Right ventricle myocardium inferior (tissue), 1 donor: ENCODE data around the gene TTLL6. TPM values are rescaled to one million over a fixed set of nuclear protein-coding genes. Genes with fewer than 3 reads are reported as not detected.

Experiments
- ATAC-seq: fragments of 200-7000 bp; cut with Tn5 transposase; one replicate; pipeline ENCODE4 v1.9.1; 2020; ENCODE audit warnings: mild to moderate bottlenecking, moderate library complexity
- DNase-seq: peaks from one replicate; pipeline ENCODE4 v3.0.0; 2021; ENCODE audit errors: missing footprints
- intact Hi-C: fragments of 100-400 bp; cut with DNase I; formaldehyde crosslinking; loops from one replicate; pipeline ENCODE4 v1.11.0; 2022
- total RNA-seq: library from RNA; stranded (reverse); fragmentation: NEBNext Ultra II Directional; extraction: Animal tissue kit (Norgen Biotek cat#: 25700); gene quantifications from one replicate; pipeline ENCODE4 v1.2.1, GENCODE V29; 2021
- donor health status: DM: no; HTN: yes; CAD: no; lungs with severe emphysema.

TTLL6 gene
- total RNA-seq, 1 donor from 2014 or later = 0.08 TPM

DNA sequence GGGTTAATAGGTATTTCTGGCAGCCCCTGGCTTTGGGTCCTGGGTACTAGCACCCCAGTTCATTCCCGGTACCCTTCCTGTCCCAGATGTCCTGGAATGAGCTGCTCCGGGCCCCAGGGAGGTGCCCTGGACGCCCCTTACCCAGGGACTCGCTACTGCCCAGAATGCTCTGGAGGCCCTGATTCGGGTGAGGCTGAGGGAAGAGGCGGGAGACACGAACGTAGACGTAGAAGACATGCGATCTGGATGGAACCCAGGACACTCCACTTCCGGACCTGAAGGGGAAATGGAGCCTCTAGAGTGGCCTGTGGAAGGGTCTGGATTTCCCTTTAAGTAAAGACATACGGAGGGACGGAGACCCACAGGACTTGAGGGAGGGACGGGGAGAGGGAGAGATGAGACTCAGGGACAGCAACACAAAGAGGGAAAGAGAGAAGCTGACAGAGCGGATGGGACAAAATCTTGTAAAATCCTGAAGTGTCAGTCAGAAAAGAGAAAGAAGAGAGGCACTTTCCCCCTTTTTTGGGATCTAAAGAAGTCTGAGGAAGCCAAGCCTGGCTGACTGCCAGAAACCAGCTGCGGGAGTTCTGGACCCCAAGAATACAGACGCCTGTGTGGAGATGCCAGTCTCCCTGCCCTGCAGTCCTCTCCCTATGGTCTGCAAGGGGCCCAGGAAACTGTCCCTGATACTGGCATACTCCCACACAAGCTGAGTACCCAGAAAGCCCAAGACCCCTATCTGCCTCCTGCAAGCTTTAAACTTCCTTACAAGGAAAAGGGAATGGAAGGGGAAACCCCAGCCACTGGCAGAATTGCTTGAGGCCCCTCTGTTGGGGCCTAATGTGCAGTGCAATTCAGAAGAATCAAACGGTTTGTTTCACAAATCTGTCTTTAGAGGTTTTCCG is 87.4 kb downstream of the TTLL6 start:
- ATAC-seq (no peak), DNase-seq (no peak)
- intact Hi-C loops = loop anchor here (5.0 kb wide), 1 partner anchor 148 kb away; no protein-coding TSS in a partner anchor

DNA sequence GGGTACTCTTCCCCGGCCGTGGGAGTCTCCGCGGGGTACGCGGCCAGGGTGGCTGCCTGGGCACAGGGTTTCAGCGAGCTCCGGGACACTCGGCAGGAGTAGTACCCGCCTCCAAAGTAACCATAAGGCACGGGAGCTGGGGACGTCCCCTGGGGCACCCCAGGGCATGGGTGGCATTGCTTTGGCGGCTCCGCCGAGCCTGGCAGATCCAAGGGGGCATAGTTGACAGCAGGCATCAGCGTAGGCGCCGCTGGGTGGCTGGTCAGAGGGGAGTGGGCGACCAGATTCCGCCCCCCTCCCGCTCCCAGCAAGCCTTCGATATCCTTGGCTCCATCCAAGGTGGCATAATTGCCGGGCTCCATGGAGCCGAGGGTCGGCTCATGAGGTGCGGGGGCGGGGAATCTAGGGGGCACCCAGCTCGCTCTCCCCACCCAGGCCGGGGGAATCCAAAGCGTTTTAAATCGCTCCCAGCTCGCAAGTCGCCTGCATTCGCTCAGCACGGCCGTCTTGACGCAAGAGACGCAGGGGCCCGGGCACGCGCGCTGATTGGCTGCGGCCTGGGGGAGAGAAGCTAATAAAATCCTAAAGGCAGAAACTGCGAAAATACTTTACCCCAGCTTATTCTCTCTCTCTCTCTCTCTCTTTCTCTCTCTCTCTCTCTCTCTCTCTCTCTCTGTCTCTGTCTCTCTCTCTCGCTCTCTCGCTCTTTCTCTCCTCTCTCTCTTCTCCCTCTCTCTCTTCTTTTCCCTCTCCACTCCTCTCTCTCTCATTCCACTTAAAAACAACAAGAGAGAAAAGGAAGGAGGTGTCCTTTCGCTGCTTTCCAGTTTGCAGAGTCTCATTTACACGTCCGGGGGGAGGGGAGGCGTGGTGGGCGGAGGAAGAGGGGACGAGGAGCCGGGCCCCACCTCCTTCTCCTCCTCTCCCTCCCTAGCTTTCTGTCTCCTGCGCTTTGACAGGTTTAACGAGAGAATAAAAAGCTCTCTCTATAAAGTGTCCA is 88.5 kb downstream of the TTLL6 start, which contains the start of gene HOXB13:
Gene HOXB13, minus strand, starts transcription at position 519 of the 1,000 bp plus-strand sequence. Its CDS starts 157 bp downstream, at position 362.
- DNase-seq (peak; percentile 77), ATAC-seq (no peak)
- intact Hi-C loops = loop anchor here (5.0 kb wide), 1 partner anchor 149 kb away; no protein-coding TSS in a partner anchor

GRCh38 chr17:48727415-48728175 is 89.4 kb downstream of the TTLL6 start:
- no peak for DNase-seq
- ATAC-seq = no peak
- intact Hi-C loops = loop anchor here (5.0 kb wide), 1 partner anchor 150 kb away; no protein-coding TSS in a partner anchor

DNA sequence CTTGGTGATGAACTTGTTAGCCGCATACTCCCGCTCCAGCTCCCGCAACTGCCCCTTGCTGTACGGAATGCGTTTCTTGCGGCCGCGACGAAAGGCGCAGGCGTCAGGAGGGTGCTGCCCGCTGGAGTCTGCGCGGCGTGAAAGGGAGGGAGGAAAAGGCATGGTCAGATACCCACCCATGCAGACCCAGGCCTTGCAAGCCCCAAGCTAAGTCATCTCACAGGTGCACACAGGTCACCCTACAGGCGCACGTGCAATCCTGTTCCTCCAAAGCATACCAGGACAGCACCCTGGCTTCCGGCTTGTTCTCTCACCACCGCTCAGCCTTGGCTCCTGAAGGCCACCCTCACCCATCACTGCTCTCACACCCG is 90.1 kb downstream of the TTLL6 start:
- no peak for ATAC-seq
- intact Hi-C loops = loop anchor here (5.0 kb wide), 1 partner anchor 150 kb away; no protein-coding TSS in a partner anchor

GRCh38 chr17:48726114-48726915 is 90.7 kb downstream of the TTLL6 start:
- no peak for DNase-seq
- intact Hi-C loops = loop anchor here (5.0 kb wide), 1 partner anchor 151 kb away; no protein-coding TSS in a partner anchor
- ATAC-seq = no peak

More for the DNA sequence above, 90.1 kb downstream of the TTLL6 start:
- no peak for DNase-seq

DNA sequence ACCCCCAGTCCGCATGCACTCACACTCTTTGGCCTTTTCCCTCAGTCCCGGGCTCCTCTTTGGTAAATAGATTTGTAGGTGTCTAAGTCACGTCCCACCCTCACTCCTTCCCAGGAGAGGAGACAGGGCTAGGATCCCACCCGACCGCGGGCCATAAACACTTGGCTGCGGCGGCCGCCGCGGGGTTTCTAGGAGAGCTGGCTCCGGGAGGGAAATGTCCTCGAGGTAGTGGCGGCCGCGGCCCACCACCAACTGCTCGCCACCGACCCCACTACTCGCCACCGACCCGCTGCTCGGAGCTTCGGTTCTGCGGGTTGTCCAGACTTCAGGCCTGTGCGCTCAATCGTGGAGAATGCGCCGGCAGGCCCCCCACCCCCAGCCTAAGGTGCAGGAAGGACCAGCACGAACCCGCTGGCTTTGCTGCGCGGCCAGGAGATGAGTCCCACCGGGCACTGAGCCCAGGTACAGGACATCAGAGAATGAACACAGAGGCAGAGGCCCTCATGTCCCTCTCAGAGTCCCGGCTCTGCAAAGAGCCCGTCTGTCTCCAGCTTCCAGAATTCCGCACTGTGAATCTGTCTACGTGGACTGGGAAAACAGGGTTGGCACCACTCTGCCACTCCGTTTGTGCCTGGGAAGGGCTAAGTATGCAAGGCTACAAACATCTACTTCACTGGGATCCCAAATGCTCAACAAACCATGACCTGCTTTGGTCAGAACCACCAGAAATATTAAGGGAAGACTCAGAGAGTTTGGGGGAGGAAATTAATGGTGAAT is 91.6 kb downstream of the TTLL6 start:
- DNase-seq = no peak
- intact Hi-C loops = loop anchor here (5.0 kb wide), 1 partner anchor 152 kb away; no protein-coding TSS in a partner anchor
- ATAC-seq = no peak

DNA sequence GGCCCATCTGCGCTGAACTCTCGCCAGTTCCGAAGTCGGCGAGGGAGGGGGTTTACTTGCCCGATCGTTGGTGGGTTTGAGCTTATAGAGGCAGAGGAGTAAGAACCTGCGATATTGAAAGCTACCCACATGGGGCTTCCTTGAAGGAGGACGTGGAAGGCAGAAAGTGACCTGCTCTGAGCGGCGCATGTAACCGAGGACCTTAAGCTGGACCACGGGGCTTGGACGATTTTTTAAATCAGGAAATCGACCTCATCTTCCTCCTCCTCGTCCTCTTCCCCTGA is 92.1 kb downstream of the TTLL6 start:
- no peak for DNase-seq
- intact Hi-C loops = loop anchor here (5.0 kb wide), 1 partner anchor 152 kb away; no protein-coding TSS in a partner anchor
- ATAC-seq = no peak

GRCh38 chr17:48724251-48725003 is 92.6 kb downstream of the TTLL6 start:
- peak; percentile 83 for ATAC-seq
- peak; percentile 91 for DNase-seq
- intact Hi-C loops = loop anchor here (1.0 to 5.0 kb wide), 2 partner anchors 66 to 153 kb away; no protein-coding TSS in a partner anchor

GRCh38 chr17:48723423-48724250 is 93.4 kb downstream of the TTLL6 start:
- ATAC-seq = no peak
- DNase-seq = no peak
- intact Hi-C loops = loop anchor here (1.0 kb wide), 1 partner anchor 67 kb away; no protein-coding TSS in a partner anchor

- intact Hi-C loops = no loop called here
Measured at GRCh38 chr17:48722915-48723422, 94.1 kb downstream of the TTLL6 start, which contains the start of gene PRAC2. Gene PRAC2 (plus strand): TSS chr17:48723185. CDS start chr17:48724411, 1,226 bp downstream.

GRCh38 chr17:48722201-48722907 is 94.7 kb downstream of the TTLL6 start, which contains the start of gene PRAC1:
Gene PRAC1 (minus strand): TSS chr17:48722518. CDS start chr17:48722392, 126 bp downstream.
- no peak for ATAC-seq
- intact Hi-C loops = no loop called here

More at GRCh38 chr17:48722915-48723422, 94.1 kb downstream of the TTLL6 start, which contains the start of gene PRAC2:
- ATAC-seq (no peak), DNase-seq (no peak)

GRCh38 chr17:48721009-48721402 is 96.0 kb downstream of the TTLL6 start:
- no peak for DNase-seq
- intact Hi-C loops = no loop called here
- ATAC-seq = no peak

More at GRCh38 chr17:48722201-48722907, 94.7 kb downstream of the TTLL6 start, which contains the start of gene PRAC1:
- DNase-seq = no peak

DNA sequence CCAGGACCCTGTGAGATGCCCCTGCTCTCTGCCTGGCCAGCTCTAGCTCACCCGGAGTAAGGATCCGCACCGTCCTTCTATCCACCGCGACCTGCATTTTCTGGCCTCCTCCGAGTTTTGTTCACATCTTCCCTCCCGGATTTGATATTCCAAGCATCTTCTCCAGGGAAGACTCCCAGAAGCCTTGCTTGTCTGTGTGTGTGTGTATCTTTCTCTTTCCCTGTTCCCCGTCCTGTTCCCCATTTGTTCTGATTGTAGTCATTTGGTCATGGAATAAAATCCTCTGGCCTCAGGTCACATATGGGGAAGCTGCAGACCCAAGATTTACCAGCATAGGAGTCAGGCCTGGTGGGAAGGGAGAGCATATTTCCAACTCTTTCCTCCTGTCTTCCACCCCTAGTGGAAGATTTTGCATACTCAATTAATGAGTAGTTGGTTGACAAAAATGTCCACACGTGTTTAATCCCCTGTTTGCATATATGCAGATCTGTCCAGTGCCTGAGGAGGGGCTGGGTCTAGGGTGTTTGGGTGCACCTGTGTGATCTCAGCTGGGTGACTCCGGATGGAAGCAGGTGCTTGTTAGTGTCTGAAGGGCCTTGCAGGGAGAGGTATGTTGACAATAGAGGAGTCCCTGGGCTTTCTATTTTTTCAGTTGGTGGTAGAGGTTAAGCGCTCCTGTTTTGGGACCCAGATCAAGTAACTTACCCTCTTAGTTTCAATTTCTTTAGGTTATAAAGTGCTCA is 96.6 kb downstream of the TTLL6 start:
- intact Hi-C loops = no loop called here
- ATAC-seq = no peak
- DNase-seq = no peak
